COLO668 (cell line): ENCODE measurements around the gene DHX8.
"Not testable (repeated sequence)": the region's sequence is repeated elsewhere in the genome, so short reads cannot be mapped to it uniquely, and the experiment has no call there.

Experiments
- DNase-seq: peaks from one replicate; lab custom pipeline; 2025; ENCODE audit not compliant: unreplicated experiment; lab: John Stamatoyannopoulos, UW

The DHX8 gene

DNA sequence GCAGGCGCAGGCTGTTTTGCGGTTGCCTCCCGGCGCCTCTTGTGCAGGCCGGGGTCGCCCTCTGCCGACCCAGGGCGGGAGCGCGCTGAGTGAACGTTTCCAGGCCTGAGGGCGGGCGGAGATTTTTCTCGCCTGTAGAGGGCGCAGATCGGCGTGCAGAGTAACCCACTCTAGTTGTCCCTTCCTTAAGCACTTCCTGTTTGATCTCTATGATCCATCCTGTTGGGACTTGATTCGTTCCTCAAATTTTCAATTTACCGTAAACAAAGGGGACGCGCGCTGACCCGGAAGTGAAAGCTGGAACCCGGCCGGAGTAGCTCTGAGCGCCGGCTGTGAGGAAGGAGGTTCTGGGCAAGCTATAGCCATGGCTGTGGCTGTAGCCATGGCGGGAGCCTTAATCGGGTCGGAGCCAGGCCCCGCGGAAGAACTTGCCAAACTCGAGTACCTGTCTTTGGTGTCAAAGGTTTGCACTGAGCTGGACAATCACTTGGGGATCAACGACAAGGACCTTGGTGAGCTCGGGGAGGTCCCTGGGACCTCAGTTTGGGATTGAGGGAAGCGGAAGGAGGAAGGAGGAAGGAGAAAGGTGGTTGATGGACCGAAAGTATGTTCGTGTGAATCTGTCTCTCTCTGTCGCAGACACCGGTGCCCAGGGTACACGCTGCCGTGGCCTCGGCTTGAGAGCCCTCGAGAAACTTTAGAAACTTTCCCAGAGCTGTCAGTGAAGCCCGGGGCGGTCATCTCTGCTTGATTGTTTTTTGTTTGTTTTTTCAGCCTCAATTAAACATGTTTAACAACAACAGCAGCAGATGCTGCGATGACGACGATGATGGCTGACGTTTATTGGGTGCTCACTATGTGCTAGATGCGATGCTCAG lies at the start of gene DHX8:
Gene DHX8 (plus strand): TSS at position 302 of the 878 bp plus-strand sequence. CDS start 63 bp downstream, at position 365.
- peak; percentile 91 for DNase-seq

DNA sequence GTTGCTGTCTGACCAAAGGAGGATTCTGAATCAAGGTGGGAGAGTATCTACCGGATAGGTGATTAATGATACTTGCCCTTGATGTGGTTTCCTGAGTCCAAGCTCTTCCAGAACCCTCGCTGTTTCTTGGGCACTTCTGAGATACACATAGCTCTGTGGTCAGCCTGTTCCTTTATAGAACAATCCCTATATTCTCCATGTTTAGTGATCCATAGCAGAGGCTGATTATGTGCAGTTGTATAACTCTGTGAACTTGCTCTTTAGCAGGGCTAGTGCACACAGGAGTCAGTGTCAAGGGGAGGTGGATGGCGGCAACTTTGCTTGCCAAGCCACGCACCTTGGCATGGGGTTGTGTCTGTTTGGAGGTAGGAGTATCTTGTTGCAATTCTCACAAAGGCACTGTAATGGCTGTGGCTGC lies 48.9 kb upstream of the DHX8 start:
- DNase-seq: no peak

DNA sequence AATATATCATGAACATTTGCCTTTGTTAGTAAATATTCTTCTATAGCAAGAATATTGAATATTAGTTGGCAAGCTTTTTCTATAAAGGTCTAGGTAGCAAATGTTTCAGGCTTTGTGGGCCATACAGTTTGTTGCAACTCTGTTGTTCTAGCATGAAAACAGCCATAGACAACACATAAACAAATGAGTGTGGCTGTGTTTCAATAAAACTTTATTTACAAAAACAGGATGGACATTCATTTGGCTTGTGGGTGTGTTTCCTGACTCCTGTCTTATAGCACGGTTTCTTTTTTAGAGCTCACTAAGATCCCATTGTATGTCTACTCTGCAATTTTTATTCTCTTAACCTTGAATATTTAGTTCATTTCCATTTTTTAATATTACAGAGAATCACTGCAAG lies 46.0 kb upstream of the DHX8 start:
- no peak for DNase-seq

DNA sequence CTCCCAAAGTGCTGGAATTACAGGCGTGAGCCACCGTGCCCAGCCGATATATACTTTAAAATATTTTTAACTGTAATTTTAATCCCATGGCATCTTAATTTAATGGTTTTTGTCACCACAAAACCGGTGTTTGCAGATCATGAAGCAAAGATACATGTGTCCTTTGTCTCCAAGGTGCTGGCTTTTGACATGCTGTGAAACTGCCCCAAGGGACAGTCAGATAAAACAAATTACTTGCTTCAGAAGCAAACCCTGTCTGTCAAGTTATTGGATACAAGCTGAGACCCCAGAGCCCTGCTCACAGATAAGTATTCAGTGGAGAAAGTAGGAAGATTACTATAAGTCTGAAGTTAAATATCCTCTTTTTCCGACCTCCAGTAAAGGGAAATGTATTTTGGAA lies 45.1 kb upstream of the DHX8 start:
- no peak for DNase-seq

DNA sequence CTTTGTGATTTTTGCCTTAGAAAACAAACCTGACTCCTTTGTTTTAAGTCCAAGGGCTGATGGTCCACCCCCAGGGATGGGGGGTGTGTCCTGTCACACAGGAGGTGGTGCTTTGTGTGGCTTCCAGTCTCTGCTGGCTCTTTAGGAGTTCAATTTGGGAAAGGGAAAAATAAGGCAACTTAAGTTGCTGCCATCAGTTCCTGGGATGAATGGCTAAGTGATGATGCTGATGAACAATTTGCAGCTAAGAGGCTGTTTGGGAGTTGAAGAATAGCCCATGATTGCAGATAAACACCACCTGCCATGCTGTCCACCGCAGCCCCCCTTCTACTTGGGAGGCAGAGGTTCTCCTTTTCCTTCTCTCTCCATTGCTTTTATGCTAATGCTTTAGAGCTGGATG lies 44.7 kb upstream of the DHX8 start:
- DNase-seq: no peak

DNA sequence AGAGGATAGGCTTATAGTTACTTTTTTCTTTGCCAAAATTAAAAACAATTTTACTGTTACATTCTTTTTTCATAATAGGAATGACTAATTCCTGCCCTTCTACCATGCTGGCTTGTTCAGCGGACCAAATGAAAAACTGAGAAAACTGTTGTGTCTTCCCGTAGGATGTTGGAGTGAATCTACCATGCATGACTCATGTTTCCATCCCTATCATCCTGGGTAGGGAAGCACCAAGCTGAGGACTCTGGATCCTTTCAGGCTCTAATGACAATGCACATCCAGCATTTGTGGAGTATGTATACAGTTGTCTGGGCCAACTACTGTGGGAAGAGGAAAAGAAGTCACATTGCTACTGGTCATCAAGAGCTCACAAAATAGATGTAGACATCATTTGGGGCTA lies 41.1 kb upstream of the DHX8 start:
- no peak for DNase-seq

DNA sequence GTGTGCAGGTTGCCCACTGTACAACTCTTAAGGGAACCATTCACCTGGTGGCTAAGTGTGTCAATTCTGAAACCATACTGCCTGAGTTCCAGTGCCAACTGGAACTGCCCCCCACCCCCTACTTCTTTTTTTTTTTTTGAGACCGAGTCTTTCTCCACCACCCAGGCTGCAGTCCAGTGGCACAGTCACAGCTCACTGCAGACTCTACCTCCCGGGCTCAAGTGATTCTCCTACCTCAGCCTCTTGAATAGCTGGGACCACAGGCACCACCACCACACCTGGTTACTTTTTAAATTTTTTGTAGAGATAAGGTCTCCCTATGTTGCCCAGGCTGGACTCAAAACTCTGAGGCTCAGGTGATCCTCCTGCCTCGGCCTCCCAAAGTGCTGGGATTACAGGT lies 40.4 kb upstream of the DHX8 start:
- no peak for DNase-seq

DNA sequence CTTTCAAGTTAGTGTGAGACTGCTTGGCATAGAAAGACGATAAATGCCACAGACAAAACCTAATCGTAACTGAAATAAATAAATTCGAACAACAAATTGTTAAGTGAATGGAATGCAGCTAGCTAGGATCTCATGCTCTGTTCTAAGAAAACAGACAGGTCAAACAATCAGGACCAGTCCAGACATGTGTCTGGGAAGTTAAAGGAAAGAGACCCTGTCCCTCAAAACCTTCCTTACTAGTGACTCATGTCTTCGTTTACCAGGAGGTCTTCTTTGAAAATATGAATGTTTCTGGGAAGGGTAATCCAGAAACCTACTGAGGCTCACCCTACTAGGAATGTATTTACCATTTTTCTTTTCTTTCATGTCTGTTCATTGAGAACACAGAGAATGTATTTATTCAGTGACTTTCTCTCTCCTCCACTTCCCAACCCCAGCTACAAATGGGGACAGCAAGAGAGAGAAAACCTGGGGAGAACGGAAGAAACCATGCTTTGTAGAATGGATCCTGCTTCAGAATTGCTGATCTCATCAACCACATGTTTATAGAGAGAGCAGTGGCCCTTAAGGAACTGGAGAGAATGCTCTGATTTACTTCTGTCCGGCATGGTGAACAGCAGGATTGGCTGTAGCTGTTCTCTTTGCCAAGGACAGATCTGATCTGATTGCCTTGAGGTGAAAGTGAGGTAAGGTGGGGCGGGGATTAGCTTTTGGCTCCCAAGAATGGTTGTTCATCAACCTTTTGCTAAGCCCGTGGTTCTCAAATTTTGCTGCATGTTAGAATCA lies 39.4 kb upstream of the DHX8 start:
- DNase-seq: no peak

DNA sequence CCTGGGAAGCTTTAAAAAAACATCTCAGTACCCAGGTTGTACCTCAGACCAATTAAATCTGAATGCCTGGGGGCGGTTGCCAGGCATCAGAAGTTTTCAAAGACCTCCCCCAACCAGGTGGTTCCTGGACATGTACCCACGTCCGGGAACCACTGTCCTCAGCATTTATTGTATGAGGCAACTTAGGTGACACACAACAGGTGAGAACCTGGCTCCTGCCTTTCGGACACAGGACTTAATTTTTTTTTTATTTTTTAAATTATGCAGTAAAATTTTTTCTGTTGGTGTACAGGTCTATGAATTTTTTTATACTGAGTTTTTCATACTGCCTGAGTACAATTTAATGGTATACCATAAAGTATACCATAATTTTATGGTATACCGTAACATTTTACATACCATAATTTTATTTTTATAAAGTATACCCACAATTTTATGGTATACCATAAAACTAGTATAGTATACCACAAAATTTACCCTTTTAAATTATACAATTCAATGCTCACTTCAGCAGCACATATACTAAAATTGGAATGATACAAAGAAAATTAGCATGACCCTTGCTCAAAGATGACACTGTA lies 38.7 kb upstream of the DHX8 start:
- DNase-seq: no peak

DNA sequence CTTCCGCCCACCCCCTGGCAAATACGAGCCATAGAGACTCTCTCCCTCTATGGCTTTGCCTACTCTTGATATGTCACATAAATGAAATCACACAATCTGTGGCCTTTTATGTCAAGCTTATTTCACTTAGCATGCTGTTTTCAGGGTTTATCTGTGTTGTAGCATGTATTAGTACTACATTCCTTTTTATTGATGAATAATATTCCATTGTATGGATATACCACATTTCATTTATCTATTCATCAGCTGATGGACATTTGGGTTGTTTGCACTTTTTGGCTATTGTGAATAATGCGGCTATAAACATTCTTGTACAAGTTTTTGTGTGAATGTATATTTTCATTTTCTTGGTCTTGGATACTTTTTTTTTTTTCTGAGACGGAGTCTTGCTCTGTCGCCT lies 37.0 kb upstream of the DHX8 start:
- no peak for DNase-seq

DNA sequence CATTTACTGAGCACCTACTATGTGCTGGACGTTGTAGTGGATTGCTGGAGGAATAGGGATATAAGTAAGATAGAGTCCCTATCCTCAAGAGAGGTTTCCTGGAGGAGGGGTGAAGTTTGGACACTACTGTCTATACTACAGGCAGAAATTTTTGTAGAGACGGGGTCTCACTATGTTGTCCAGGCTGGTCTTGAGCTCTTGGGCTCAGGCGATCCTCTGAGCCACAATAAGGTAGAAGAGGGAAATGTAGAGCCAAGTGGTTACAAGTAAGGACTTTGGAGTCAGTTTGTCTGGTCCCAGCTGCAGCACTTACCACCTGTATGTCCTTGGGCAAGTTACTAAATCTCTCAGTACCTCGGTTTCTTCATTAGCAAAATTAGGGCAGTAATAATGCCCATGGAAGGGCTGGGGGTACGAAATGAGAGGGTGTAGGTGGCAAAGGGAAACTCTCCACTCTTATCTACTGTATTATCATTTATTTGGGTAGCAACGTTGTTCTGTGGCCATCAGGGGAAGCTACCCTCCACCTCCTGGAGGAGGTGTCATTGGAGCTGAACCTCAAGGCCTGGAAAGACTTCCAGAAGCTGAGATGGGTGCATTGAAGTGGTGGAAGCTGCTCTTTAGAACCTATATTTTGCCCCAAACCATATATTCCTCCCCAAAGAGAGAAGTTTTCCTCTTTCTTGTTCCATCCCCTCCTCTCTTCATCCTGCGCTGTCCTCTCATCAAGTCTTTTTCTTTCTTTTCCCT lies 34.9 kb upstream of the DHX8 start:
- DNase-seq: no peak

DNA sequence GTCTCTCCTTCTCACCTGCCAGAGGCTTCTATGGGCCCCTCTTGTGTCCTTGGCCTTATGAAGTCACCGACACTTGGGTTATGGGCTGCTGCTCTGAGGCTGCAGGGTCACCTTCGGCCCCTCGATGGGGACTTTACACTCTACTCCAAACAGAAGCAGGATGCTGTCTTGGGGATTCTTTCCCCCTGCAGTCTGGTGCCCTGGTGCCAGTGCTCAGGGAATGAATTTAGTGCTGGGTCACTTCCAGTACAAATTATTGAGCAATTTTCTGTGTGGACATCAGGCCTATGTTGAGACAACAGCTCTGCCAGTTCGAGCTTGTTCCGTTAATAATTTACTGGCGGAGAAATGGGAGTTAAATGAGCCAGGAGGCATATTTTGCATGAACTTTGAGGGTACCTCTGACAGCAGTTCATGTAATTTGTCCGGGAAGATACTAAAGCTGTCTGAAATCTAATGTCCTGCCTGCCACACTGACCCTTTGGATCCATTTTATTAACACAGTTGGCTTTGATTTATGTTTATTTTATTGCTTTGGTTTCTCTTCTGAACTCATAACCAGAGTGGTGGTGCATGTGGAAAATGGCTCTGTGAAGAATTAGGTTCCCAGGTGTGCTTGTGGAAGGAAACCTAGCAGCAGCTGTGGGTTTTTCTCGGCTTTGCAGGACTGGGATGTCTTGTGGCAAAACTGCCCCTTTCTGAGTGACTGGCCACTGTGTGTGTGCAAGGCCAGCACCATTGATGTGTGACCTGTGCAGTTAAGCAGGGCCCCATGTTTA lies 34.1 kb upstream of the DHX8 start:
- no peak for DNase-seq

DNA sequence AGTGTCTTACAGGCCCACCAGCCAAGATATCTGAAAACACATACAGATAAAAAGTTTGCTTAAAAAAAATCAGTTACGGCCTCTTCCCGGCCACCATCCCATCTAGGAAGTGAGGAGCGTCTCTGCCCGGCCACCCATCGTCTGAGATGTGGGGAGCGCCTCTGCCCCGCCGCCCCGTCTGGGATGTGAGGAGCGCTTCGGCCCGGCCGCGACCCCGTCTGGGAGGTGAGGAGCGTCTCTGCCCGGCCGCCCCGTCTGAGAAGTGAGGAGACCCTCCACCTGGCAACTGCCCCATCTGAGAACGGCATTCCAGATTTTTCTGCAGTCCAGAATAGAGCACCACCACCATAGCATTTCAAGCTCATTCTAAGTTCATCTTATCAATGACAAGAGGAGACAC lies 33.0 kb upstream of the DHX8 start:
- not testable (repeated sequence) for DNase-seq

DNA sequence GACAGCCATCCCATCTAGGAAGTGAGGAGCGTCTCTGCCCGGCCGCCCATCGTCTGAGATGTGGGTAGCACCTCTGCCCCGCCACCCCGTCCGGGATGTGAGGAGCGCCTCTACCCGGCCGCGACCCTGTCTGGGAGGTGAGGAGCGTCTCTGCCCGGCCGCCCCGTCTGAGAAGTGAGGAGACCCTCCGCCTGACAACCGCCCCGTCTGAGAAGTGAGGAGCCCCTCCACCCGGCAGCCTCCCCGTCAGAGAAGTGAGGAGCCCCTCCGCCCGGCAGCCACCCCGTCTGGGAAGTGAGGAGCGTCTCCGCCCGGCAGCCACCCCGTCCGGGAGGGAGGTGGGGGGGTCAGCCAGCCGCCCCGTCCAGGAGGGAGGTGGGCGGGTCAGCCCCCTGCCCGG lies 32.0 kb upstream of the DHX8 start:
- not testable (repeated sequence) for DNase-seq

DNA sequence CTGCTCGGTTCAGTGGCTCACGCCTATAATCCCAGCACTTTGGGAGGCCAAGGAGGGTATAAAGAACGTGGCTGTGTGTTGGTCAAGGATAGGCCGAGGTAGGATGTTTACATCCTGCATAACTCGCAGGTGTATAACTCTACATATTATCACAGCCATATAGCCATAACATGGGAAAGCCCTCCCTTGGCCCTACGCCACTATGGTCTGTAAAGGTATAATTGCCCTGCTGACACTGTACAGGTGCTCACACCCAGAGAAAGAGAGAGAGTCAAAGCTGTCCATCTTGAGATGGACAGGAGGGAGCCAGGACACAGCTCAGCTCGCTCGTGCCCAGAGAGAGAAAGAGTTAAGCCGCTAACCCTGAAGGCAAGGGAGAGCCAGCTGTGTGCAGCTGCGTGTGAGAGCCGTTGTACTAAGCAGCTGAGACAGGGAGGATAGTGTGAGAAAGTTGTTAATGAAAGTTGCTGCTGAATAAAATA lies 30.4 kb upstream of the DHX8 start:
- no peak for DNase-seq

DNA sequence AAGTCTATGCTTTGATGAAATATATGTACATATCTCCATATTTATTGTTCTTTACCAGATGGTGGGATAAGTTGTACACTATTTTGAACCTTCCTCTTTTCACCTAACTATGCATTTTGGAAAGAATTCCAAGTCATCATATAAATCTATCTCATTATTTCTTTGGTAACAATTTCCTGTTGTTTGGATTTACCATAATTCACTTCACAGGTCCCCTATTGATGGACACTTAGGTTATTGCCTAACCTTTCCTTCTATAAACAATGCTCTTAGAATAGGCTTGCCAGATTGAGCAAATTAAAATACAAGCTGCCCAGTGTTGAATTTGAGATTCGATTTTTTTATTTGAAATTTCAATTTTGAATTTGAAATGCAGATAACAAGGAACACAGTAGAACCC lies 28.9 kb upstream of the DHX8 start:
- no peak for DNase-seq

DNA sequence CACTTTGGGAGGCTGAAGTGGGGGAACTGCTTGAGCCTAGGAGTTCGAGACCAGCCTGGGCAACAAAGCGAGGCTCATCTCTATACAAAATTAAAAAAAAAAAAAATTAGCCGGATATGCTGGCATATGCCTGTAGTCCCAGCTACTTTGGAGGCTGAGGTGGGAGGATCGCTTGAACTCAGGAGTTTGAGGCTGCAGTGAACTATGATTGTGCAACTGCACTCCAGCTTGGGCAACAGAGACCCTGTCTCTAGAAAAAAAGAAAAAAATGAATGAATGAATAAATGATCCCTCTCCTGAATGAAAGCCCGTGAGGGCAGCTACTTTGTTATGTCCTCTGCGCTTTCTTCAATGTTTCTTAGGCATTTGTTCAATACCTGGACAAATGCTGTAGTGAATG lies 27.7 kb upstream of the DHX8 start:
- no peak for DNase-seq

DNA sequence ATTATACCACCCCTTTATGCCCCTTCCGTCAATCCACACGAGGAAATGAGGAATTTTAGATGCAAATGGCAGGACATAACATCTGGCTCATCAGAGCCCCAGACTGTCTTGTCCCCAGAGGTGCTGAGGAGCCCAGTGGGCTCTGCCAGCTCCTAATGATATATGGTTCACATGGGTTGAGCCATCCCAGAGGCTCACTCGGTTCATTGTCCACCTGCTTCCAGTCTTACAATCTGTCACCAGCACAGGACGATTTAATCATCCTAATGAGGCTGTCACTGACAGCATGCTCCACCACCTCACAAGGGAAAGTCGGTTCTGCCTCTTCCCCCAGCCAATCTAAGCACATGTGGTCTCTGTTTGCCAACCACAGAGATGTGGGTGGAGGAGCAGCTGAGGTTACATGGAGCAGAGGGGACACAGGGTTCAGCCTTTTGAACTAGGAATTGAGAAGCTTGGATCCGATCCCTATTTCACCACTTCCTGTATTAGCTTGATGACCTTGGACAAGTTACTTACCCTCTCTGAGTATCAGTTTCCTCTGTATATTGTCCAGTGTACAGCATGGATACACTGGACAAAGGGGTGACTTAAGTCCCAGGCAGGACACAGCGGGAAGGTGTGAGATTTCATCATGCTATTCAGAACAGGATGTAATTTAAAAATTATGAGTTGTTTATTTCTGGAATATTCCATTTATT lies 27.0 kb upstream of the DHX8 start:
- DNase-seq: no peak

DNA sequence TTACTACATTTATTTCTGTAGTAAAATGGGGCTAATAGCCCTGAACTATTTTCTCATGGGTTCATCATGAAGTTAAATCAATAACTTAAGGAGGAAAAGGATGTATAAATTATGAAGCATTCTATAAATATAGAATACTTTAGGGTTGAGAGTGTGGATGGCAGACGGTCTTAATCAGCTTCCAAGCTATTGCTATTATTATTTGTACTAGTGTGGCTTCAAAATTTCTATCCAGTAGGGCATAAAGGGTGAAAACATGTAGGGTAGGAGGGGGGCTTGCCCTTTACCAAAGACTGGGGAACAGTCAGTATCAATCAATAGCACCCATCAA lies 26.4 kb upstream of the DHX8 start:
- no peak for DNase-seq

DNA sequence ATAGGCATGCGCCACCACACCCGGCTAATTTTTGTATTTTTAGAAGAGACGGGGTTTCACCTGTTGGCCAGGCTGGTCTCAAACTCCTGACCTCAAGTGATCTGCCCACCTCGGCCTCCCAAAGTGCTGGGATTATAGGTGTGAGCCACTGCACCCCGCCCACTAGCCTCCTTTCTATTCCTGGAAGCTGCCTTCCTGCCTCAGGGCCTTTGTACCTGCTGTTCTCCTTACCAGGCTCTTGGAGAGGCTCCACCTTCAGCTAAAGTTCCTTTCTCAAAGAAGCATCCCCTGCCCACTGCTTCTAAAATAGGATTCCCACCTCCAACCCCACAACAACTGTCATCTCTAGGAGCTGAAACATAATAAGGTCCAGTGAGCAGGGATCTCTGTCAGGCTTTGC lies 23.9 kb upstream of the DHX8 start:
- not testable (repeated sequence) for DNase-seq
